Measurements from ENCODE around the gene SCFD2. TPM values are rescaled to one million over a fixed set of nuclear protein-coding genes. Genes with fewer than 3 reads are reported as not detected.

The SCFD2 gene
- total and polyA plus RNA-seq, 2 experiments from 2014 or later: 13.2 to 15.9 TPM

DNA sequence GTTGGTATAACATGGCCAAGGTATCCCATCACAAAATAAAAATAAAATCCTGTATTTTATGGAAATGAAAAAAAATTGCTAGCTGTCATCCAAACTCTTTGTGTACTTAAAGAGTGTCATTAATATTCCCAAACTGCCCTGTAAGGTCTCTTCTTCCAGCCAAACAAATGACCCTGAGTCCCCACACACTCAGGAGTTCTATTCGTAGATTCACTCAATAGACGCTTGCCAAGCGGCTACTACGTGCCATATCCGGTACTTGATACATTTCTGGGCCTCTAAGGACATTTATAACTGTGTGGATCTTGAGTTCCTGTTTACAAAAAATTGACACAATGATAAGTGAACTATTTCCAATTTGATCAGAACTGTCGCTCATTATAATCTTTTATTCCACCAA lies 245.1 kb downstream of the SCFD2 start:
- no peak overlapping the region for H3K27ac ChIP-seq
- H3K36me3 ChIP-seq: no peaks in the 10 kb centered on the region
- TF ChIP-seq, protein P1, sequence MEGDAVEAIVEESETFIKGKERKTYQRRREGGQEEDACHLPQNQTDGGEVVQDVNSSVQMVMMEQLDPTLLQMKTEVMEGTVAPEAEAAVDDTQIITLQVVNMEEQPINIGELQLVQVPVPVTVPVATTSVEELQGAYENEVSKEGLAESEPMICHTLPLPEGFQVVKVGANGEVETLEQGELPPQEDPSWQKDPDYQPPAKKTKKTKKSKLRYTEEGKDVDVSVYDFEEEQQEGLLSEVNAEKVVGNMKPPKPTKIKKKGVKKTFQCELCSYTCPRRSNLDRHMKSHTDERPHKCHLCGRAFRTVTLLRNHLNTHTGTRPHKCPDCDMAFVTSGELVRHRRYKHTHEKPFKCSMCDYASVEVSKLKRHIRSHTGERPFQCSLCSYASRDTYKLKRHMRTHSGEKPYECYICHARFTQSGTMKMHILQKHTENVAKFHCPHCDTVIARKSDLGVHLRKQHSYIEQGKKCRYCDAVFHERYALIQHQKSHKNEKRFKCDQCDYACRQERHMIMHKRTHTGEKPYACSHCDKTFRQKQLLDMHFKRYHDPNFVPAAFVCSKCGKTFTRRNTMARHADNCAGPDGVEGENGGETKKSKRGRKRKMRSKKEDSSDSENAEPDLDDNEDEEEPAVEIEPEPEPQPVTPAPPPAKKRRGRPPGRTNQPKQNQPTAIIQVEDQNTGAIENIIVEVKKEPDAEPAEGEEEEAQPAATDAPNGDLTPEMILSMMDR (IDR thresholded peaks at IDR 0.05; ENCODE audit: low read depth, low read length): no peak
- no peak for DNase-seq (ENCODE audit: low read depth in 1 of 2, low spot score in 1 of 2)
- H3K4me3 ChIP-seq: no peak overlapping the region
- H3K27me3 ChIP-seq: no peaks in the 10 kb centered on the region
- peaks cover 18% of the 10 kb centered on the region for H3K4me1 ChIP-seq (ENCODE audit: low read depth)
- H3K9me3 ChIP-seq (ENCODE audit: low read depth): no peaks in the 10 kb centered on the region

DNA sequence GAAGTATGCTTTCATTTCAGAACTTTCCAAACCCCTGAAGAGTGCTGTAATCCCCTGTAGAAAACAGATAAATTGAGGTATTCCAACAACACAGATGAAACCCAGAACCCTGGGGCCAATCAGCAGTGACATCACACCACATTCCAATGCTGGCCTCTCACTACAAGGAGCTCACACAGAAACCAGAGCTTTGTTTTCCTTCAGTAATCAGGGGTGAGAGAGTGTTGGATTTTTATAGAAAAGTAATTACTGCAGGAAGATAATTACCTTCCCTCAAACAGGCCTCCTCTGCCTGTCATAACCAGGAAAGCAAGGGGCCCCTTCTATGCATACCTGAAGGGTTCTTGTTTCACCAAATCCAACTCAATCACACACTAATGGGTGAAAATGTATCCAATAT lies 246.2 kb downstream of the SCFD2 start:
- H3K4me1 ChIP-seq (ENCODE audit: low read depth): peaks cover 18% of the 10 kb centered on the region
- TF ChIP-seq, protein P1 (IDR thresholded peaks at IDR 0.05; ENCODE audit: low read depth, low read length): no peak
- H3K27ac ChIP-seq: peak overlapping the region; percentile 94
- H3K9me3 ChIP-seq (ENCODE audit: low read depth): no peaks in the 10 kb centered on the region
- DNase-seq (ENCODE audit: low read depth in 1 of 2, low spot score in 1 of 2): peak; percentile 65 to 89
- no peak overlapping the region for H3K4me3 ChIP-seq
- no peaks in the 10 kb centered on the region for H3K27me3 ChIP-seq
- H3K36me3 ChIP-seq: no peaks in the 10 kb centered on the region

DNA sequence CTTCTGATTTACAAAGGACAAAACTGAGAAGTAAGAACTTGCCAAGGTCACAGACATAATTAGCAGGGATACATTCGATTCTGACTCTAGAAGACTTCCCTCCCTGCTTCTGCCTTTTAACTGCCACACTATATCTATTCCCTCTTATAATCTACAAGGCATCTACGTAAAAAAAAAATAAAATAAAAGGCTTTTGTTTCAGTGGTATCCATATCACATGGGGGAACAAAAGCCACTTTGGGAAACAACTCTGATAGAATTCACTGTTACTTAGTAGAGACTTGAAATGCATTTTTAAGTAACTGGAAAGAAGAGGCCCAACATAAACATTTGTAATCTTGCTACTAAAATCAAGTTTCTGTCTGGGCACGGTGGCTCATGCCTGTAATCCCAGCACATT lies 247.2 kb downstream of the SCFD2 start:
- Histone ChIP-seq H3K27ac (peak overlapping the region; percentile 94), H3K4me1 (ENCODE audit: low read depth) (peaks cover 18% of the 10 kb centered on the region), H3K27me3 (no peaks in the 10 kb centered on the region), H3K36me3 (no peaks in the 10 kb centered on the region), H3K4me3 (no peak overlapping the region), H3K9me3 (ENCODE audit: low read depth) (no peaks in the 10 kb centered on the region)
- TF ChIP-seq, protein P1 (IDR thresholded peaks at IDR 0.05; ENCODE audit: low read depth, low read length): no peak
- DNase-seq (ENCODE audit: low read depth in 1 of 2, low spot score in 1 of 2): no peak

DNA sequence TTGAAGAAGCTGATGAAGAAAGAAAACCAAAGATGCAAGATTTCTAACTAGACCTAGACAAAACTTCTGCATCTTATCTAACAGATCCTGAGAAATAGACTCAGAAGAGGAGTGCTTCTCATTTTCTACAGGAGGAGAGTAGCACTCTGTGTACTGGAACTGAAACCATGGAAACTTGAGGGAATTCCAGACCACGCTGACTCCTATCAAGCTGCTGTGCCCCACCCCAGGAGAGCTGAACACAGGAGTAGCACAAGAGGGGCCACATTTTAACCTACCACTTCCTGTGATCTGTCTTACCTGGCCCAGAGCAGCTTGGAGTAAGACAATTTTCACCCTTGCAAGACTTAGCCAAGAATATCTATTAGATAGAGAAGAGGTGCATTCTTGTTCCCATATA lies 248.9 kb downstream of the SCFD2 start:
- TF ChIP-seq, protein P1 (IDR thresholded peaks at IDR 0.05; ENCODE audit: low read depth, low read length): no peak
- Histone ChIP-seq H3K4me1 (ENCODE audit: low read depth) (peaks cover 18% of the 10 kb centered on the region), H3K27ac (no peak overlapping the region), H3K36me3 (no peaks in the 10 kb centered on the region), H3K9me3 (ENCODE audit: low read depth) (no peaks in the 10 kb centered on the region), H3K4me3 (no peak overlapping the region), H3K27me3 (no peaks in the 10 kb centered on the region)
- peak in 1 of 2 donors; percentile 61 for DNase-seq (ENCODE audit: low read depth in 1 of 2, low spot score in 1 of 2)

DNA sequence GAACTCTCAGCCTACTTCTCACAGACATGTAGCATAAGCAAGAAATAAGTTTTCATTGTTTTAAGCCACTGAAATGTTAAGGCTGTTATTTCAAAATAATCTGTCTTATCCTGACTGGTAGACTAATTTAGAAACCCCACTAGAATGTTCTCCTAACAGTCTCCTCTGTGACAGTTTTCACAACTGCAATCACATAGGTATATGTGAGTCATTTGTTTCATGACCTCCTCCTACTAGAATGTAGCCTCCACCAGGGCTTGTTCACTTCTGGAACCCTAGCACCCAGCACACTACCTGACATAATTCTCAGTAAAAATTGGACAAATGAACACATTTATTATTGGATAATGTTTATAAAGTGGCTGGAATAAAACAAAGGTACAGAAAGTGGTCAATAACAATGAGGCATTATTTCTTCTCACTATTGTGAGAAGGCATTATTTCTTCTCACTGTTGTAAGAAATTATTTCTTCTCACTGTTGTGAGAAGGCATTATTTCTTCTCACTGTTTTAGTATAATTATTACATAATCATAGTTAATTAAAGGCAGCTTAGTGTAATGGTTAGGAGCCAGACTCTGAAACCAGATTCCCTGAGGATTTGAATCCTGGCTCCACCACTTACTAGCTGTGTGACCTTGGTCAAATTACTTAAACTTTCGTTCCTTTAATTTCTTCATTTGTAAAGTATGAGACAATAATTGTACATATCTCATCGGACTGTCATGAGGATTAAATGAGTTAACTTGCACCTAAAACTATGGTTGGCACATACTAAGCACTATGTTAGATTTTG lies 252.2 kb downstream of the SCFD2 start:
- TF ChIP-seq, protein P1 (IDR thresholded peaks at IDR 0.05; ENCODE audit: low read depth, low read length): no peak
- H3K4me3 ChIP-seq: no peak overlapping the region
- no peaks in the 10 kb centered on the region for H3K36me3 ChIP-seq
- no peak for DNase-seq (ENCODE audit: low read depth in 1 of 2, low spot score in 1 of 2)
- peaks cover 3% of the 10 kb centered on the region for H3K4me1 ChIP-seq (ENCODE audit: low read depth)
- no peaks in the 10 kb centered on the region for H3K27me3 ChIP-seq
- H3K27ac ChIP-seq: no peak overlapping the region
- no peaks in the 10 kb centered on the region for H3K9me3 ChIP-seq (ENCODE audit: low read depth)

All from cardiac muscle cell (in vitro differentiated cells and primary cell).